HCT116 (cell line): ENCODE results near the gene NUDT4.

ENCODE experiments used
- CBX3 ChIP-seq: IDR thresholded peaks from 2 replicates; pipeline ENCODE4 v1.6.1; 2012; ENCODE audit warnings: low read depth
- CEBPB ChIP-seq: IDR thresholded peaks from 2 replicates; pipeline ENCODE4 v1.6.1; 2012; ENCODE audit warnings: low read depth
- EZH2 ChIP-seq: fragments of 200-600 bp; sonication (generic); IDR thresholded peaks from 2 replicates; pipeline ENCODE4 v1.6.1; 2017; ENCODE audit warnings: antibody characterized with exemption, mixed run types
- EZH2phosphoT487 ChIP-seq: fragments of 200-600 bp; IDR thresholded peaks from 2 replicates; pipeline ENCODE4 v1.6.1; 2018; ENCODE audit warnings: antibody characterized with exemption, borderline replicate concordance
- POLR2AphosphoS5 ChIP-seq: IDR thresholded peaks from 2 replicates; pipeline ENCODE4 v1.6.1; 2011; ENCODE audit warnings: mild to moderate bottlenecking, low read depth, low read length, moderate library complexity
- RAD21 ChIP-seq: IDR thresholded peaks from 2 replicates; pipeline ENCODE4 v1.6.1; 2012; ENCODE audit warnings: low read depth, mild to moderate bottlenecking
- SP1 ChIP-seq: IDR thresholded peaks from 2 replicates; pipeline ENCODE4 v1.6.1; 2012; ENCODE audit warnings: low read depth
- ZNF274 ChIP-seq: fragments of 200-500 bp; sonication (Bioruptor generic); IDR thresholded peaks from 2 replicates; pipeline ENCODE4 v1.6.1; 2014; ENCODE audit warnings: mild to moderate bottlenecking, low read depth, low read length, inconsistent platforms
- TF ChIP-seq, protein P1 (sequence below), 3 experiments: fragments of 200-600 bp in 1 of 3; sonication (generic) in 1 of 3; IDR thresholded peaks in 2 of 3; conservative IDR thresholded peaks in 1 of 3; 2 replicates each; pipeline ENCODE4 v1.5.1; 2012 to 2017; ENCODE audit warnings: low read depth in 2 of 3, low read length in 2 of 3, antibody characterized with exemption in 1 of 3, borderline replicate concordance in 1 of 3, control low read depth in 1 of 3, mild to moderate bottlenecking in 1 of 3, mixed read lengths in 1 of 3, mixed run types in 1 of 3, moderate library complexity in 1 of 3; ENCODE audit not compliant: insufficient read depth in 1 of 3
- TF ChIP-seq, protein P2 (sequence below): IDR thresholded peaks from 2 replicates; pipeline ENCODE4 v1.6.1; 2012; ENCODE audit warnings: low read depth
- TF ChIP-seq, protein P3 (sequence below): IDR thresholded peaks from 2 replicates; pipeline ENCODE4 v1.6.1; 2012

DNA sequence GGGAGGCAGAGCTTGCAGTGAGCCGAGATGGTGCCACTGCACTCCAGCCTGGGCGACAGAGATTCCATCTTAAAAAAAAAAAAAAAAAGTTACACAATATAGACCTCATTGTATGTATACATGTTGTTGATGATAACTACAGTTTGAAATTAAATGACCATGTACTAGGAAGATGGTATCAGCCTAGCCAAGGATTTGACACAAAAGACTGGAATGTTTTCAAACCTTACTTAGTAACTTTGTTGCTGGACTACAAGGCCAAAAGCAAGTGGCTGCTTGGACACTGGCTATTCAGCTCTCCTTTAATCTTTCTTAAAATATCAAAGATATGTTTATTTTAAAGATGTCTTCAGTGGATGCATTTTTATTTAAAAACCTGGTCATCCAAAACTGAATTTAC, 18.9 kb upstream of the NUDT4 start:
- TF ChIP-seq, protein P1, sequence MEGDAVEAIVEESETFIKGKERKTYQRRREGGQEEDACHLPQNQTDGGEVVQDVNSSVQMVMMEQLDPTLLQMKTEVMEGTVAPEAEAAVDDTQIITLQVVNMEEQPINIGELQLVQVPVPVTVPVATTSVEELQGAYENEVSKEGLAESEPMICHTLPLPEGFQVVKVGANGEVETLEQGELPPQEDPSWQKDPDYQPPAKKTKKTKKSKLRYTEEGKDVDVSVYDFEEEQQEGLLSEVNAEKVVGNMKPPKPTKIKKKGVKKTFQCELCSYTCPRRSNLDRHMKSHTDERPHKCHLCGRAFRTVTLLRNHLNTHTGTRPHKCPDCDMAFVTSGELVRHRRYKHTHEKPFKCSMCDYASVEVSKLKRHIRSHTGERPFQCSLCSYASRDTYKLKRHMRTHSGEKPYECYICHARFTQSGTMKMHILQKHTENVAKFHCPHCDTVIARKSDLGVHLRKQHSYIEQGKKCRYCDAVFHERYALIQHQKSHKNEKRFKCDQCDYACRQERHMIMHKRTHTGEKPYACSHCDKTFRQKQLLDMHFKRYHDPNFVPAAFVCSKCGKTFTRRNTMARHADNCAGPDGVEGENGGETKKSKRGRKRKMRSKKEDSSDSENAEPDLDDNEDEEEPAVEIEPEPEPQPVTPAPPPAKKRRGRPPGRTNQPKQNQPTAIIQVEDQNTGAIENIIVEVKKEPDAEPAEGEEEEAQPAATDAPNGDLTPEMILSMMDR (IDR thresholded peaks at IDR 0.05 in 2 of 3, conservative IDR thresholded peaks at IDR 0.05 in 1 of 3; ENCODE audit: borderline replicate concordance in 1 of 3, insufficient read depth in 1 of 3, low read depth in 2 of 3, low read length in 2 of 3), result no peak
- TF ChIP-seq SP1 (no peak), CEBPB (no peak), CBX3 (no peak), RAD21 (no peak), ZNF274 (no peak), POLR2AphosphoS5 (no peak), EZH2phosphoT487 (no peak), EZH2 (no peak)
- TF ChIP-seq, protein P2, sequence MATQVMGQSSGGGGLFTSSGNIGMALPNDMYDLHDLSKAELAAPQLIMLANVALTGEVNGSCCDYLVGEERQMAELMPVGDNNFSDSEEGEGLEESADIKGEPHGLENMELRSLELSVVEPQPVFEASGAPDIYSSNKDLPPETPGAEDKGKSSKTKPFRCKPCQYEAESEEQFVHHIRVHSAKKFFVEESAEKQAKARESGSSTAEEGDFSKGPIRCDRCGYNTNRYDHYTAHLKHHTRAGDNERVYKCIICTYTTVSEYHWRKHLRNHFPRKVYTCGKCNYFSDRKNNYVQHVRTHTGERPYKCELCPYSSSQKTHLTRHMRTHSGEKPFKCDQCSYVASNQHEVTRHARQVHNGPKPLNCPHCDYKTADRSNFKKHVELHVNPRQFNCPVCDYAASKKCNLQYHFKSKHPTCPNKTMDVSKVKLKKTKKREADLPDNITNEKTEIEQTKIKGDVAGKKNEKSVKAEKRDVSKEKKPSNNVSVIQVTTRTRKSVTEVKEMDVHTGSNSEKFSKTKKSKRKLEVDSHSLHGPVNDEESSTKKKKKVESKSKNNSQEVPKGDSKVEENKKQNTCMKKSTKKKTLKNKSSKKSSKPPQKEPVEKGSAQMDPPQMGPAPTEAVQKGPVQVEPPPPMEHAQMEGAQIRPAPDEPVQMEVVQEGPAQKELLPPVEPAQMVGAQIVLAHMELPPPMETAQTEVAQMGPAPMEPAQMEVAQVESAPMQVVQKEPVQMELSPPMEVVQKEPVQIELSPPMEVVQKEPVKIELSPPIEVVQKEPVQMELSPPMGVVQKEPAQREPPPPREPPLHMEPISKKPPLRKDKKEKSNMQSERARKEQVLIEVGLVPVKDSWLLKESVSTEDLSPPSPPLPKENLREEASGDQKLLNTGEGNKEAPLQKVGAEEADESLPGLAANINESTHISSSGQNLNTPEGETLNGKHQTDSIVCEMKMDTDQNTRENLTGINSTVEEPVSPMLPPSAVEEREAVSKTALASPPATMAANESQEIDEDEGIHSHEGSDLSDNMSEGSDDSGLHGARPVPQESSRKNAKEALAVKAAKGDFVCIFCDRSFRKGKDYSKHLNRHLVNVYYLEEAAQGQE, result no peak
- TF ChIP-seq, protein P3, sequence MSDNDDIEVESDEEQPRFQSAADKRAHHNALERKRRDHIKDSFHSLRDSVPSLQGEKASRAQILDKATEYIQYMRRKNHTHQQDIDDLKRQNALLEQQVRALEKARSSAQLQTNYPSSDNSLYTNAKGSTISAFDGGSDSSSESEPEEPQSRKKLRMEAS, result no peak
